ENCODE data around the gene MEX3D.
A peak's percentile ranks its signal among the peaks of the same experiment; 100 is the strongest.
"Not testable (repeated sequence)": the region's sequence is repeated elsewhere in the genome, so short reads cannot be mapped to it uniquely, and the experiment has no call there.

MEX3D gene

GRCh38 chr19:1526066-1526778, 41.9 kb downstream of the MEX3D start:
- no peak for DNase-seq (ENCODE audit: low read depth, low spot score)
- H3K4me3 ChIP-seq (ENCODE audit: low read length) = no peak overlapping the region

- no peak for DNase-seq (ENCODE audit: low read depth, low spot score)
- no peak overlapping the region for H3K4me3 ChIP-seq (ENCODE audit: low read length)
Observed at GRCh38 chr19:1525343-1525742, 42.8 kb downstream of the MEX3D start.

- no peak overlapping the region for H3K4me3 ChIP-seq (ENCODE audit: low read length)
- no peak for DNase-seq (ENCODE audit: low read depth, low spot score)
Observed at GRCh38 chr19:1524972-1525325, 43.2 kb downstream of the MEX3D start.

- no peak overlapping the region for H3K4me3 ChIP-seq (ENCODE audit: low read length)
- no peak for DNase-seq (ENCODE audit: low read depth, low spot score)
Observed at GRCh38 chr19:1524287-1524971, 43.7 kb downstream of the MEX3D start.

- DNase-seq (ENCODE audit: low read depth, low spot score) = no peak
- no peak within 1 kb of the TSS for H3K4me3 ChIP-seq (ENCODE audit: low read length)
Observed at GRCh38 chr19:1523412-1524286, 44.5 kb downstream of the MEX3D start, which contains the start of gene PLK5. Gene PLK5 (plus strand): TSS chr19:1524077. CDS start chr19:1526997, 2,920 bp downstream.

- DNase-seq (ENCODE audit: low read depth, low spot score) = no peak
- H3K4me3 ChIP-seq (ENCODE audit: low read length) = no peak overlapping the region
Observed at GRCh38 chr19:1522838-1523237, 45.3 kb downstream of the MEX3D start.

GRCh38 chr19:1522061-1522460, 46.1 kb downstream of the MEX3D start:
- no peak overlapping the region for H3K4me3 ChIP-seq (ENCODE audit: low read length)
- DNase-seq (ENCODE audit: low read depth, low spot score) = no peak

- no peak for DNase-seq (ENCODE audit: low read depth, low spot score)
- H3K4me3 ChIP-seq (ENCODE audit: low read length) = no peak overlapping the region
Observed at GRCh38 chr19:1521636-1522035, 46.5 kb downstream of the MEX3D start.

GRCh38 chr19:1520203-1520780, 47.8 kb downstream of the MEX3D start:
- no peak for DNase-seq (ENCODE audit: low read depth, low spot score)
- H3K4me3 ChIP-seq (ENCODE audit: low read length) = no peak overlapping the region

GRCh38 chr19:1519802-1520201, 48.3 kb downstream of the MEX3D start:
- H3K4me3 ChIP-seq (ENCODE audit: low read length); DNase-seq (ENCODE audit: low read depth, low spot score): not testable (repeated sequence)

GRCh38 chr19:1518471-1518870, 49.7 kb downstream of the MEX3D start:
- H3K4me3 ChIP-seq (ENCODE audit: low read length) = no peak overlapping the region
- DNase-seq (ENCODE audit: low read depth, low spot score) = no peak

GRCh38 chr19:1516395-1516753, 51.8 kb downstream of the MEX3D start:
- no peak overlapping the region for H3K4me3 ChIP-seq (ENCODE audit: low read length)
- DNase-seq (ENCODE audit: low read depth, low spot score) = peak; percentile 52

GRCh38 chr19:1514986-1515721, 53.0 kb downstream of the MEX3D start:
- no peak for DNase-seq (ENCODE audit: low read depth, low spot score)
- no peak overlapping the region for H3K4me3 ChIP-seq (ENCODE audit: low read length)

GRCh38 chr19:1514295-1514661, 53.8 kb downstream of the MEX3D start:
- no peak for DNase-seq (ENCODE audit: low read depth, low spot score)
- no peak overlapping the region for H3K4me3 ChIP-seq (ENCODE audit: low read length)

- peak overlapping the region; percentile 38 for H3K4me3 ChIP-seq (ENCODE audit: low read length)
- DNase-seq (ENCODE audit: low read depth, low spot score) = no peak
Observed at GRCh38 chr19:1513499-1514294, 54.4 kb downstream of the MEX3D start.

GRCh38 chr19:1512671-1513498, 55.2 kb downstream of the MEX3D start, which contains the start of gene ADAMTSL5:
Gene ADAMTSL5 (minus strand): TSS chr19:1513019. CDS start chr19:1510943, 2,076 bp downstream.
- peak; percentile 51 for DNase-seq (ENCODE audit: low read depth, low spot score)
- peak within 1 kb of the TSS; percentile 57 for H3K4me3 ChIP-seq (ENCODE audit: low read length)

Data from Jurkat, Clone E6-1 (cell line).